ENCODE data around the gene ALDH3A2.

ALDH3A2 gene

GRCh38 chr17:19717031-19717360 lies 68.4 kb downstream of the ALDH3A2 start:
- DNase-seq: no peak

GRCh38 chr17:19717411-19717908 lies 68.9 kb downstream of the ALDH3A2 start:
- DNase-seq: no peak

GRCh38 chr17:19718041-19718612 lies 69.6 kb downstream of the ALDH3A2 start:
- DNase-seq: no peak

GRCh38 chr17:19718613-19719354 lies 70.2 kb downstream of the ALDH3A2 start:
- DNase-seq: no peak

- DNase-seq: no peak
Measured at GRCh38 chr17:19719355-19720209, 71.0 kb downstream of the ALDH3A2 start.

GRCh38 chr17:19720210-19720475 lies 71.6 kb downstream of the ALDH3A2 start:
- no peak for DNase-seq

- no peak for DNase-seq
Measured at GRCh38 chr17:19720631-19721426, 72.3 kb downstream of the ALDH3A2 start.

- no peak for DNase-seq
Measured at GRCh38 chr17:19723964-19724363, 75.4 kb downstream of the ALDH3A2 start.

GRCh38 chr17:19724501-19725420 lies 76.2 kb downstream of the ALDH3A2 start:
- peak; percentile 71 for DNase-seq

- no peak for DNase-seq
Measured at GRCh38 chr17:19725486-19725885, 76.9 kb downstream of the ALDH3A2 start.

- DNase-seq: no peak
Measured at GRCh38 chr17:19726631-19727376, 78.3 kb downstream of the ALDH3A2 start.

All from CD4-positive, alpha-beta T cell treated with Interleukin-17A for 4 hours (primary cell).